B cell (primary cell): Measurements from ENCODE around the gene RELCH.

Experiments used
- EZH2 ChIP-seq: IDR thresholded peaks from 2 replicates; pipeline ENCODE4 v1.6.1; 2012; ENCODE audit warnings: borderline replicate concordance, low read depth, mild to moderate bottlenecking, moderate library complexity, low read length; ENCODE audit not compliant: insufficient read depth, poor library complexity, severe bottlenecking
- TF ChIP-seq, protein P1 (sequence below): fragments of 200-600 bp; IDR thresholded peaks from one replicate; pipeline ENCODE4 v1.8.0; 2022; ENCODE audit warnings: antibody characterized with exemption, mild to moderate bottlenecking

GRCh38 chr18:62211325-62211828, 24.3 kb downstream of the RELCH start:
- TF ChIP-seq, protein P1, sequence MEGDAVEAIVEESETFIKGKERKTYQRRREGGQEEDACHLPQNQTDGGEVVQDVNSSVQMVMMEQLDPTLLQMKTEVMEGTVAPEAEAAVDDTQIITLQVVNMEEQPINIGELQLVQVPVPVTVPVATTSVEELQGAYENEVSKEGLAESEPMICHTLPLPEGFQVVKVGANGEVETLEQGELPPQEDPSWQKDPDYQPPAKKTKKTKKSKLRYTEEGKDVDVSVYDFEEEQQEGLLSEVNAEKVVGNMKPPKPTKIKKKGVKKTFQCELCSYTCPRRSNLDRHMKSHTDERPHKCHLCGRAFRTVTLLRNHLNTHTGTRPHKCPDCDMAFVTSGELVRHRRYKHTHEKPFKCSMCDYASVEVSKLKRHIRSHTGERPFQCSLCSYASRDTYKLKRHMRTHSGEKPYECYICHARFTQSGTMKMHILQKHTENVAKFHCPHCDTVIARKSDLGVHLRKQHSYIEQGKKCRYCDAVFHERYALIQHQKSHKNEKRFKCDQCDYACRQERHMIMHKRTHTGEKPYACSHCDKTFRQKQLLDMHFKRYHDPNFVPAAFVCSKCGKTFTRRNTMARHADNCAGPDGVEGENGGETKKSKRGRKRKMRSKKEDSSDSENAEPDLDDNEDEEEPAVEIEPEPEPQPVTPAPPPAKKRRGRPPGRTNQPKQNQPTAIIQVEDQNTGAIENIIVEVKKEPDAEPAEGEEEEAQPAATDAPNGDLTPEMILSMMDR, result no peak
- TF ChIP-seq EZH2, result no peak
